ENCODE data around the gene DCTN5. TPM values are rescaled to one million over a fixed set of nuclear protein-coding genes. Genes with fewer than 3 reads are reported as not detected.

Gene DCTN5
- total RNA-seq, result 42.7 TPM
- long read RNA-seq, full-length matches to known transcripts, result 40 of 44 reads
- long read RNA-seq, partial matches to known transcripts, result 0 of 44 reads
- long read RNA-seq, other reads (novel, unspliced or antisense), result 4 of 44 reads

GRCh38 chr16:23640931-23641765 is at the start of gene DCTN5, which contains the start of gene PALB2:
DCTN5 (plus strand) TSS chr16:23641466; CDS start chr16:23641543, 77 bp downstream.
PALB2 (minus strand) TSS chr16:23641310; CDS start chr16:23641157, 153 bp downstream.
- Histone ChIP-seq H3K4me3 (peak within 1 kb of the TSS; percentile 88), H3K9me3 (no peaks in the 10 kb centered on the region), H3K27ac (peak within 1 kb of the TSS; percentile 76), H3K27me3 (ENCODE audit: low read depth) (no peaks in the 10 kb centered on the region), H3K36me3 (peaks cover 55% of the 10 kb centered on the region), H3K4me1 (peaks cover 23% of the 10 kb centered on the region)
- ATAC-seq (peak; percentile 100), DNase-seq (peak; percentile 97)
- intact Hi-C loops (cut with DNase I), result no loop called here
- TF ChIP-seq CTCF (IDR thresholded peaks at IDR 0.05), result no peak

- Histone ChIP-seq H3K27ac (no peak overlapping the region), H3K9me3 (no peaks in the 10 kb centered on the region), H3K36me3 (peaks cover 46% of the 10 kb centered on the region), H3K4me3 (no peak overlapping the region), H3K4me1 (peaks cover 16% of the 10 kb centered on the region), H3K27me3 (ENCODE audit: low read depth) (no peaks in the 10 kb centered on the region)
- no peak for DNase-seq
- no peak for TF ChIP-seq CTCF (IDR thresholded peaks at IDR 0.05)
- no peak for ATAC-seq
- intact Hi-C loops (cut with DNase I), result no loop called here
Measured at GRCh38 chr16:23594186-23594585, 47.1 kb upstream of the DCTN5 start.

- H3K36me3 ChIP-seq, result peaks cover 35% of the 10 kb centered on the region
- TF ChIP-seq CTCF (IDR thresholded peaks at IDR 0.05), result no peak
- peaks cover 16% of the 10 kb centered on the region for H3K4me1 ChIP-seq
- peak overlapping the region; percentile 82 for H3K27ac ChIP-seq
- intact Hi-C loops (cut with DNase I), result no loop called here
- ATAC-seq (peak in 1 of 2 donors; percentile 3), DNase-seq (no peak)
- H3K27me3 ChIP-seq (ENCODE audit: low read depth), result no peaks in the 10 kb centered on the region
- H3K4me3 ChIP-seq, result peak overlapping the region; percentile 97
- no peaks in the 10 kb centered on the region for H3K9me3 ChIP-seq
Measured at GRCh38 chr16:23595246-23595950, 45.9 kb upstream of the DCTN5 start.

- H3K27ac ChIP-seq, result peak within 1 kb of the TSS; percentile 82
- peak; percentile 100 for TF ChIP-seq CTCF (IDR thresholded peaks at IDR 0.05)
- H3K36me3 ChIP-seq, result peaks cover 34% of the 10 kb centered on the region
- intact Hi-C loops (cut with DNase I), result no loop called here
- peaks cover 16% of the 10 kb centered on the region for H3K4me1 ChIP-seq
- no peaks in the 10 kb centered on the region for H3K9me3 ChIP-seq
- ATAC-seq (peak; percentile 100), DNase-seq (peak; percentile 95)
- peak within 1 kb of the TSS; percentile 97 for H3K4me3 ChIP-seq
- H3K27me3 ChIP-seq (ENCODE audit: low read depth), result no peaks in the 10 kb centered on the region
Measured at GRCh38 chr16:23595951-23596720, 45.1 kb upstream of the DCTN5 start, which contains the start of gene NDUFAB1. NDUFAB1 (minus strand) TSS chr16:23596316; CDS start chr16:23596290, 26 bp downstream.

All from lower lobe of right lung (tissue), 2 donors.